HepG2 (cell line): Measurements from ENCODE around the gene SNAPIN.

ENCODE experiments used
- CTCF ChIP-seq: sonication (generic); formaldehyde crosslinking; IDR thresholded peaks from 2 replicates; pipeline ENCODE4 v1.5.0; 2020; ENCODE audit warnings: mild to moderate bottlenecking, missing genetic modification reagents, moderate library complexity
- FIP1L1 ChIP-seq: fragments of 200-400 bp; formaldehyde crosslinking; IDR thresholded peaks from 2 replicates; pipeline ENCODE4 v1.6.1; 2018; ENCODE audit warnings: low read depth, mild to moderate bottlenecking, low read length, moderate library complexity, borderline replicate concordance; ENCODE audit not compliant: insufficient read depth
- HMGXB4 ChIP-seq, 2 experiments: sonication (generic) in 1 of 2; formaldehyde crosslinking in 1 of 2; IDR thresholded peaks; 2 replicates each; pipeline versions ENCODE4 v1.4.0 to v1.6.1; 2018 to 2020; ENCODE audit warnings: missing genetic modification reagents in 2 of 2, borderline replicate concordance in 1 of 2, low read depth in 1 of 2, mild to moderate bottlenecking in 1 of 2, missing biosample characterization in 1 of 2
- NR2C2 ChIP-seq: sonication (generic); formaldehyde crosslinking; IDR thresholded peaks from 2 replicates; pipeline ENCODE4 v1.4.0; 2020; ENCODE audit warnings: missing genetic modification reagents, mild to moderate bottlenecking, moderate library complexity, borderline replicate concordance
- SMC3 ChIP-seq: IDR thresholded peaks from 2 replicates; pipeline ENCODE4 v1.6.1; 2011; ENCODE audit warnings: low read length, improper control_type of control experiment
- ZKSCAN8 ChIP-seq: IDR thresholded peaks from 2 replicates; pipeline ENCODE4 v1.6.1; 2016; ENCODE audit warnings: borderline replicate concordance, missing genetic modification reagents, missing compliant biosample characterization
- TF ChIP-seq, protein P1 (sequence below): IDR thresholded peaks from 2 replicates; pipeline ENCODE4 v1.6.1; 2016; ENCODE audit warnings: control low read depth

DNA sequence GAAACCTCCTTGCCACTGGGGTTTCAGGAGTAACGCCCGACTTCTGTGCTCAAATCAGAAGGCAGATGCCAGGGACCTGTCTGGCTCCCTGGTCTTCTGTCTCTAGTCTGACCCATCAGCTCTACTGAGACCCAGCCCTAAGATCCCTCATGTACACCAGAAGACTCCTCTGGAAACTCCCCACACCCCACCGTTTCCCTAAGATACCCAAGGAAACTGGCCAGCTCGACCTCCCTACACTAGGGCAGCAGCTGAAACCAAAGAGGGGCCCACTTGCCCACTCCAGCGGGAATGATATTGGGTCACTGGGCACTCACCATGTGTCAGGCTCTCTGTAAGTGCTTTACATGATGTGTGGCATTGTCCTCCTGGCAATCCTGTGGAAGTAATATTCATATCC is 45.1 kb upstream of the SNAPIN start:
- TF ChIP-seq SMC3 (no peak), FIP1L1 (no peak), HMGXB4 (CRISPR knock-in tag; IDR thresholded peaks at IDR 0.05; ENCODE audit: borderline replicate concordance in 1 of 2, low read depth in 1 of 2) (no peak), ZKSCAN8 (no peak), CTCF (CRISPR knock-in tag) (no peak), NR2C2 (no peak)
- TF ChIP-seq, protein P1, sequence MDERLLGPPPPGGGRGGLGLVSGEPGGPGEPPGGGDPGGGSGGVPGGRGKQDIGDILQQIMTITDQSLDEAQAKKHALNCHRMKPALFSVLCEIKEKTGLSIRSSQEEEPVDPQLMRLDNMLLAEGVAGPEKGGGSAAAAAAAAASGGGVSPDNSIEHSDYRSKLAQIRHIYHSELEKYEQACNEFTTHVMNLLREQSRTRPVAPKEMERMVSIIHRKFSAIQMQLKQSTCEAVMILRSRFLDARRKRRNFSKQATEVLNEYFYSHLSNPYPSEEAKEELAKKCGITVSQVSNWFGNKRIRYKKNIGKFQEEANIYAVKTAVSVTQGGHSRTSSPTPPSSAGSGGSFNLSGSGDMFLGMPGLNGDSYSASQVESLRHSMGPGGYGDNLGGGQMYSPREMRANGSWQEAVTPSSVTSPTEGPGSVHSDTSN (CRISPR knock-in tag): no peak
